KOPT-K1 (cell line): Measurements from ENCODE around the gene TBC1D22B.
"Not testable (repeated sequence)": the region's sequence is repeated elsewhere in the genome, so short reads cannot be mapped to it uniquely, and the experiment has no call there.

Source experiments
- H3K27ac ChIP-seq: fragments of 200-600 bp; sonication (generic); 2 replicates; pipeline ENCODE4 v1.5.1; 2016; ENCODE audit warnings: antibody characterized with exemption, mild to moderate bottlenecking, low read depth, low read length; ENCODE audit not compliant: poor library complexity, severe bottlenecking
- H3K36me3 ChIP-seq: fragments of 200-600 bp; sonication (generic); 2 replicates; pipeline ENCODE4 v1.5.1; 2017; ENCODE audit warnings: antibody characterized with exemption, mild to moderate bottlenecking, low read length, moderate library complexity; ENCODE audit not compliant: insufficient read depth
- H3K9me3 ChIP-seq: fragments of 200-600 bp; sonication (generic); 2 replicates; pipeline ENCODE4 v1.5.1; 2017; ENCODE audit warnings: antibody characterized with exemption, low read length, mild to moderate bottlenecking; ENCODE audit not compliant: insufficient read depth, poor library complexity, severe bottlenecking

TBC1D22B gene

GRCh38 chr6:37331047-37331446, 73.5 kb downstream of the TBC1D22B start:
- H3K27ac ChIP-seq: no peak overlapping the region
- no peaks in the 10 kb centered on the region for H3K9me3 ChIP-seq
- peaks cover 58% of the 10 kb centered on the region for H3K36me3 ChIP-seq

DNA sequence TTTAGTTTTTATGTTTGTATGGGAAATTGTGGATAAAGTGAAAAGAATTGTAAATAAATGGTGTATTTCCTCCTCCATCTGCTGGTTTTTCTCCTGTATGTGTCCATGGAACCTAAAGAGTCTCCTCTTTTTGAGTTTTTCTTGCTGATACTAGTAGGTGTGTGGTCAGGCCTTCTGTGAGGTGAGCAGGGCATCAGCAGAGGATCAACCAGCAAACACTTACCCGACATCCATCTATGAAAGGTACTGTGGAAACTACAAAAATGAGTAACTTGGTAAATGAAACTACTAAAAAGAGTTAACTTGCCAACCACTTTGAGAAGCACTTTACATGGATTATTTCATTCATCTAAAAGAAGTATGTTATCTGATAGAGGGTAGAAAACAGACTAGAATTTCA, 75.3 kb downstream of the TBC1D22B start:
- Histone ChIP-seq H3K27ac (no peak overlapping the region), H3K36me3 (peaks cover 53% of the 10 kb centered on the region)

DNA sequence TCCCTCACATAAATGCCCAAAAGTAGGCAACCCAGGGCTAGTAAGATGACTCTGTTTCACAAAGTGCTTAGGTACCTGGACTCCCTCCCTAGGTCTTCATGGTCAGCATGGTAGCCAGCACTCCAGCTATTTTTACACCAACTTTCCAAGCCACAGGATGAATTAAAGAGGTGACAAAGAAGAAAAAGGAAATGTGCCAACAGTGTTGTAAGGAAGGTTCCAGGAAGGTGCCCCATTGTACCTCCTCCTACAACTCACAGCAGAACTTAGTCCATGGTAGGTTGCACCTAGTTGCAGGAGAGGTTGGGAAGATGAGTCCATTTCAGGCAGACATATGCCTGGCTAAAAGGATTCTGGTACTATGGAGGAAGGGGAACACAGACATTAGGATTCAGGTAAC, 76.5 kb downstream of the TBC1D22B start:
- Histone ChIP-seq H3K27ac (no peak overlapping the region), H3K36me3 (peaks cover 53% of the 10 kb centered on the region), H3K9me3 (no peaks in the 10 kb centered on the region)

More for the DNA sequence above, 75.3 kb downstream of the TBC1D22B start:
- no peaks in the 10 kb centered on the region for H3K9me3 ChIP-seq

DNA sequence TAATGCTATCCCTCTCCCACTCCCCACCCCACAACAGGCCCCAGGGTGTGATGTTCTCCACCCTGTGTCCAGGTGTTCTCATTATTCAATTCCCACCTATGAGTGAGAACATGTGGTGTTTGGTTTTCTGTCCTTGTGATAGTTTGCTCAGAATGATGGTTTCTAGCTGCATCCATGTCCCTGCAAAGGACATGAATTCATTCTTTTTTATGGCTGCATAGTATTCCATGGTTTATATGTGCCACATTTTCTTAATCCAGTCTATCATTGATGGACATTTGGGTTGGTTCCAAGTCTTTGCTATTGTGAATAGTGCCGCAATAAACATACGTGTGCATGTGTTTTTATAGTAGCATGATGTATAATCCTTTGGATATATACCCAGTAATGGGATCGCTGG, 80.7 kb downstream of the TBC1D22B start:
- not testable (repeated sequence) for H3K9me3 ChIP-seq, H3K27ac ChIP-seq
- H3K36me3 ChIP-seq: peaks cover 12% of the 10 kb centered on the region

GRCh38 chr6:37338745-37339255, 81.2 kb downstream of the TBC1D22B start:
- no peak overlapping the region for H3K27ac ChIP-seq
- H3K9me3 ChIP-seq: no peaks in the 10 kb centered on the region
- H3K36me3 ChIP-seq: peaks cover 9% of the 10 kb centered on the region

- Histone ChIP-seq H3K36me3 (no peaks in the 10 kb centered on the region), H3K27ac (no peak overlapping the region), H3K9me3 (no peaks in the 10 kb centered on the region)
Observed at GRCh38 chr6:37339741-37340638, 82.4 kb downstream of the TBC1D22B start.

DNA sequence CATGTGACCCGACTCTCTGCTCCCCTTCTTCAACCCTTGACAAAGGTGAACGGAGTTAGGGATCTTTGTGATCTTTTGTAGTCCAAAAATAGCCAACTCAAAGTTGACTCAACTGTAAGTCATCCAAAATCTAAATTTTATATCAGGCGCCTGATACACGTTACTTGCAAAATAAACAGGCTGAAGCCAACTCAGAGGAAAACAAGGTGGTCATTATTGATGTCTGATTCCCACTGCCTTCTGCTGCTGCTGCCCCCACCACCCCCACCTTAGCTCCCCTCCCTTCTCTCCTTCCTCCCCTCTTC, 83.0 kb downstream of the TBC1D22B start:
- no peak overlapping the region for H3K27ac ChIP-seq
- no peaks in the 10 kb centered on the region for H3K36me3 ChIP-seq
- H3K9me3 ChIP-seq: no peaks in the 10 kb centered on the region

DNA sequence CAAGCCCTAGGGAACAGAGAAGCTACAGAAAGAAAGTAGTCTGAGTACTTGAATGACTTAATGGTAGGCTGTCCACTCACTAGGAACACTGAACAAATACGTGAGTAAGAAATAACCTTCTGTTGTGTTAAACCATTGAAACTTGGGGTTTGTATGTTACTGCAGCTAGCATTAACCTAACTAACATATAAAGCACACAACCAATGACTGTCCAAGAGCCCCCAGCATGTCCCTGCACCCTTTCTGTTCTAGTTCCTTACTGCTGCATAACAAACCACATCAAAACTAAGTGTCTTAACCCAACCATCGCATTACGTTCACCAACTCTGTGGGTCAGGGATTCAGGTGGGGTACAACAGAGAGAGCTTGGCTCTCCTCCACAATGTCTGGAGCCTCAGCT, 85.7 kb downstream of the TBC1D22B start:
- Histone ChIP-seq H3K27ac (no peak overlapping the region), H3K9me3 (no peaks in the 10 kb centered on the region), H3K36me3 (no peaks in the 10 kb centered on the region)

GRCh38 chr6:37344308-37344707, 86.7 kb downstream of the TBC1D22B start:
- H3K9me3 ChIP-seq: no peaks in the 10 kb centered on the region
- no peaks in the 10 kb centered on the region for H3K36me3 ChIP-seq
- H3K27ac ChIP-seq: no peak overlapping the region

GRCh38 chr6:37345804-37346203, 88.2 kb downstream of the TBC1D22B start:
- H3K27ac ChIP-seq, H3K36me3 ChIP-seq, H3K9me3 ChIP-seq: not testable (repeated sequence)

DNA sequence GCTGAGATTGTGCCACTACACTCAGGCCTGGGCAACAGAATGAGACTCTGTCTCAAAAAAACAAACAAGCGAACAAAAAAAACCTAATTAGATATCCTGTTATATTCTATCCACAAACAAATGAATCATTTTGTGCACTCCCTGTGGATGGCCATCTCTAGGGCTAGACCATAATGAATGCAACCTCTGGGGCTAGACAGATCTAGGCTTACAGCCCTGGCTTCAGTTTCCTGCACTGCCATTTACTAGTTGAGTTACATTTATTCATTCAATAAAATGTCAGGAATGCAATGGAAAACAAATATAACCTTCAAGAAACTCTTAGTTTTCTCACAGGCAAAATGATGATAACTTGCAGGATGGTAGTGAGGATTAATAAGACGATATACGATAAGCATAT, 89.6 kb downstream of the TBC1D22B start:
- no peak overlapping the region for H3K27ac ChIP-seq
- no peaks in the 10 kb centered on the region for H3K36me3 ChIP-seq
- H3K9me3 ChIP-seq: no peaks in the 10 kb centered on the region

GRCh38 chr6:37347670-37348111, 90.1 kb downstream of the TBC1D22B start:
- no peak overlapping the region for H3K27ac ChIP-seq
- H3K9me3 ChIP-seq: no peaks in the 10 kb centered on the region
- no peaks in the 10 kb centered on the region for H3K36me3 ChIP-seq

GRCh38 chr6:37351027-37351426, 93.5 kb downstream of the TBC1D22B start:
- Histone ChIP-seq H3K27ac (no peak overlapping the region), H3K9me3 (no peaks in the 10 kb centered on the region), H3K36me3 (no peaks in the 10 kb centered on the region)

- Histone ChIP-seq H3K27ac (no peak overlapping the region), H3K36me3 (no peaks in the 10 kb centered on the region), H3K9me3 (no peaks in the 10 kb centered on the region)
Observed at GRCh38 chr6:37352384-37352783, 94.8 kb downstream of the TBC1D22B start.

DNA sequence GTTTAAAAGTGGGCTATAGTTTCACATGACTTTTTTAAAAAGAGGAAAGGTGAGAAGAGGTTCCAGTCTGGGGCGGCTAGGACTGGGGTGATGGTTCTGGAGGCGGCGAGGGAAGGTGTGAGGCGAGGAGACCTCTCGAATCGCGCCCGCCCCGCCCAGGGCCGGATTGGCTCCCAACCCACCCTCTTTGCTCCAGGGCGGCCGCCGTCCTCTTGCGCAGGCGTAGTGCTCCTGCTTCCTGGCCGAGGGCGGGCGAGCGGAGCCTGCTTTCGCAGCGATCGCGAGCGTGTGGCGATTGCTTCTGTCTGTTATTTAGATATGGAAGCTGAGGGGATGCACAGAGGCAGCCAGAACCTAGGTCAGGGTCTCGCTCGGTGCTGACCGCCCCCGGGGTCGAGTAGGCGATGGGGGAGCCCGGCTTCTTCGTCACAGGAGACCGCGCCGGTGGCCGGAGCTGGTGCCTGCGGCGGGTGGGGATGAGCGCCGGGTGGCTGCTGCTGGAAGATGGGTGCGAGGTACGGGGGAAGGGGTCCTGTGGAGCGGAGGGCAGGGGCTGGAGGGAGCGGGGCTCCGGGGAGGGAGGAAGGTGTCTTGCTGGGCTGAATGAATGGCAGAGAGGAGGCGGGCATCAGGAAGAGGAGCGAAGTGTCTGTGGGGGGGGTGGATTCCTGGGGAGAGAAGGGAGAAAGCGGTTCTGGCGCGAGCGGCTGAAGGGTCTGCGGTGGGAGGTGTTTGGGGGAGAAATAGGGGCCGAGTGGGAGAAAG, 96.4 kb downstream of the TBC1D22B start, which contains the start of gene RNF8:
Gene RNF8 (plus strand): TSS at position 223 of the 765 bp plus-strand sequence. CDS start 182 bp downstream, at position 405.
- H3K27ac ChIP-seq: peak within 1 kb of the TSS; percentile 74
- H3K36me3 ChIP-seq: no peaks in the 10 kb centered on the region
- no peaks in the 10 kb centered on the region for H3K9me3 ChIP-seq
